ENCODE data around the gene NPIPB8. TPM values are rescaled to one million over a fixed set of nuclear protein-coding genes. Genes with fewer than 3 reads are reported as not detected.

Gene NPIPB8
- total and polyA plus RNA-seq, 2 of the 13 experiments (the other 11 are each of a cell fraction or from before 2014, with no cell fraction given): 0.49 to 2.3 TPM

DNA sequence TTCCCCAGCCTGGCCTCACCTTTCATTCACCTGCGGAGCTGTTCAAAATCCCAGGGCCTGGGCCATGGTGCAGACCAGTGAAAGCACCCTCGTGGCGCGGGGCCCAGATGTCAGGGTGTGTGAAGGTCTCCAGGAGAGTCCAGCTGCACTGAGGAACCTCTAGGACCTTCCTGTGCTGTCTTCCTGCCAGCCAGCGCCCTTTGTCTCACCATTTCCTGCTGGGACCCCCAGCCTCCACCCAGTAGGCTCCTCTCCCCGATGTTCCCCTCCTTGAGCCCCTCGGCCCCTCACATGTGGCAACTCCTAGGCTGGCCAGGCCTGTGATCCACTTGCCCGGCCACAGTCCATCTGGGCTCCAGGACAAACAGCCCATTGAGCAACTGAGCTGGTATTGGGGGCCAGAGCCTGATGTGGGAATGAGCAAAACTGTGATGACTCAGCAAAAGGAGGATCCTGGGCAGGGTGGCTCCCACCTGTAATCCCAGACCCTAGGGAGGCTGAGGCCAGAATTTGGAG is 41.7 kb upstream of the NPIPB8 start (continued):
- TF ChIP-seq XBP1 (CRISPR knock-in tag; IDR thresholded peaks at IDR 0.05): no peak
- no peak for TF ChIP-seq ZNF556 (CRISPR knock-in tag; IDR thresholded peaks at IDR 0.05; ENCODE audit: borderline replicate concordance)
- TF ChIP-seq HOXA5 (CRISPR knock-in tag; IDR thresholded peaks at IDR 0.05): no peak
- no peak for TF ChIP-seq HCFC1 (IDR thresholded peaks at IDR 0.05; ENCODE audit: low read depth, low read length)
- 0 out of 2 replicates have a peak, but pooled peaks have one; percentile 13 for TF ChIP-seq ATF7-NPFF (CRISPR knock-in tag; IDR thresholded peaks at IDR 0.05; ENCODE audit: low read depth)
- TF ChIP-seq NR0B2 (CRISPR knock-in tag; IDR thresholded peaks at IDR 0.05): peak; percentile 71
- no peak for TF ChIP-seq GTF3A (CRISPR knock-in tag; conservative IDR thresholded peaks at IDR 0.05)
- peak; percentile 10; the same call in 1 of the 2 replicates for TF ChIP-seq FOXO1 (CRISPR knock-in tag; IDR thresholded peaks at IDR 0.05)
- TF ChIP-seq KAT7 (CRISPR knock-in tag; IDR thresholded peaks at IDR 0.05; ENCODE audit: borderline replicate concordance): no peak
- no peak for TF ChIP-seq POGZ (CRISPR knock-in tag; IDR thresholded peaks at IDR 0.05)
- no peak for TF ChIP-seq KDM4B (CRISPR knock-in tag; IDR thresholded peaks at IDR 0.05)
- no peak for TF ChIP-seq ERF (CRISPR knock-in tag; IDR thresholded peaks at IDR 0.05)
- TF ChIP-seq RELA (CRISPR knock-in tag; IDR thresholded peaks at IDR 0.05): no peak
- TF ChIP-seq KDM1A (CRISPR knock-in tag; IDR thresholded peaks at IDR 0.05): no peak
- TF ChIP-seq ZNF879 (CRISPR knock-in tag; IDR thresholded peaks at IDR 0.05): no peak
- no peak for TF ChIP-seq SRSF4 (IDR thresholded peaks at IDR 0.05; ENCODE audit: low read depth, low read length, poor library complexity, severe bottlenecking)
- TF ChIP-seq, protein P1, sequence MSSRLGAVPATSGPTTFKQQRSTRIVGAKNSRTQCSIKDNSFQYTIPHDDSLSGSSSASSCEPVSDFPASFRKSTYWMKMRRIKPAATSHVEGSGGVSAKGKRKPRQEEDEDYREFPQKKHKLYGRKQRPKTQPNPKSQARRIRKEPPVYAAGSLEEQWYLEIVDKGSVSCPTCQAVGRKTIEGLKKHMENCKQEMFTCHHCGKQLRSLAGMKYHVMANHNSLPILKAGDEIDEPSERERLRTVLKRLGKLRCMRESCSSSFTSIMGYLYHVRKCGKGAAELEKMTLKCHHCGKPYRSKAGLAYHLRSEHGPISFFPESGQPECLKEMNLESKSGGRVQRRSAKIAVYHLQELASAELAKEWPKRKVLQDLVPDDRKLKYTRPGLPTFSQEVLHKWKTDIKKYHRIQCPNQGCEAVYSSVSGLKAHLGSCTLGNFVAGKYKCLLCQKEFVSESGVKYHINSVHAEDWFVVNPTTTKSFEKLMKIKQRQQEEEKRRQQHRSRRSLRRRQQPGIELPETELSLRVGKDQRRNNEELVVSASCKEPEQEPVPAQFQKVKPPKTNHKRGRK (CRISPR knock-in tag; IDR thresholded peaks at IDR 0.05): no peak
- TF ChIP-seq ZNF333 (CRISPR knock-in tag; IDR thresholded peaks at IDR 0.05; ENCODE audit: borderline replicate concordance): 0 out of 2 replicates have a peak, but pooled peaks have one; percentile 28
- TF ChIP-seq ZNF607 (CRISPR knock-in tag; IDR thresholded peaks at IDR 0.05; ENCODE audit: borderline replicate concordance): no peak
- TF ChIP-seq SMAD3 (CRISPR knock-in tag; IDR thresholded peaks at IDR 0.05): no peak
- 0 out of 2 replicates have a peak, but pooled peaks have one; percentile 18 for TF ChIP-seq ZBTB38 (CRISPR knock-in tag; IDR thresholded peaks at IDR 0.05)
- TF ChIP-seq ZMYM2 (CRISPR knock-in tag; IDR thresholded peaks at IDR 0.05): no peak
- no peak for TF ChIP-seq DNMT3B (CRISPR knock-in tag; conservative IDR thresholded peaks at IDR 0.05)
- no peak for TF ChIP-seq ZBTB7A (CRISPR knock-in tag; IDR thresholded peaks at IDR 0.05)
- TF ChIP-seq FOXA1 (IDR thresholded peaks at IDR 0.05): no peak
- no peak for TF ChIP-seq FOXA1 (CRISPR knock-in tag; IDR thresholded peaks at IDR 0.05)
- TF ChIP-seq PAX8 (CRISPR knock-in tag; IDR thresholded peaks at IDR 0.05; ENCODE audit: borderline replicate concordance): no peak
- no peak for TF ChIP-seq HMG20B (CRISPR knock-in tag; conservative IDR thresholded peaks at IDR 0.05)
- TF ChIP-seq, protein P2, sequence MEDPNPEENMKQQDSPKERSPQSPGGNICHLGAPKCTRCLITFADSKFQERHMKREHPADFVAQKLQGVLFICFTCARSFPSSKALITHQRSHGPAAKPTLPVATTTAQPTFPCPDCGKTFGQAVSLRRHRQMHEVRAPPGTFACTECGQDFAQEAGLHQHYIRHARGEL (CRISPR knock-in tag; IDR thresholded peaks at IDR 0.05): no peak
- TF ChIP-seq, protein P3, sequence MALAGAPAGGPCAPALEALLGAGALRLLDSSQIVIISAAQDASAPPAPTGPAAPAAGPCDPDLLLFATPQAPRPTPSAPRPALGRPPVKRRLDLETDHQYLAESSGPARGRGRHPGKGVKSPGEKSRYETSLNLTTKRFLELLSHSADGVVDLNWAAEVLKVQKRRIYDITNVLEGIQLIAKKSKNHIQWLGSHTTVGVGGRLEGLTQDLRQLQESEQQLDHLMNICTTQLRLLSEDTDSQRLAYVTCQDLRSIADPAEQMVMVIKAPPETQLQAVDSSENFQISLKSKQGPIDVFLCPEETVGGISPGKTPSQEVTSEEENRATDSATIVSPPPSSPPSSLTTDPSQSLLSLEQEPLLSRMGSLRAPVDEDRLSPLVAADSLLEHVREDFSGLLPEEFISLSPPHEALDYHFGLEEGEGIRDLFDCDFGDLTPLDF (CRISPR knock-in tag; IDR thresholded peaks at IDR 0.05): no peak

All from HepG2 (cell line).